PFSK-1 (cell line): ENCODE data around the gene NEDD4L.

Source experiments
- POLR2AphosphoS5 ChIP-seq: IDR thresholded peaks from 2 replicates; pipeline ENCODE4 v1.6.1; 2012; ENCODE audit warnings: low read depth, mild to moderate bottlenecking, control low read depth, low read length, moderate library complexity
- REST ChIP-seq, 2 experiments: IDR thresholded peaks; 2 replicates each; pipeline versions ENCODE4 v1.6.1 to v1.8.0; 2011 to 2012; ENCODE audit warnings: low read depth in 2 of 2, low read length in 2 of 2, control low read depth in 1 of 2, inconsistent platforms in 1 of 2, mild to moderate bottlenecking in 1 of 2, moderate library complexity in 1 of 2; ENCODE audit not compliant: insufficient read depth in 1 of 2
- SIN3A ChIP-seq: IDR thresholded peaks from 2 replicates; pipeline ENCODE4 v1.6.1; 2012; ENCODE audit warnings: mild to moderate bottlenecking, low read length, moderate library complexity, borderline replicate concordance; ENCODE audit not compliant: insufficient read depth
- TAF1 ChIP-seq: IDR thresholded peaks from 2 replicates; pipeline ENCODE4 v1.6.1; 2012; ENCODE audit warnings: low read length, control low read depth, borderline replicate concordance; ENCODE audit not compliant: insufficient read depth

GRCh38 chr18:58228176-58228575 is 184.2 kb downstream of the NEDD4L start:
- TF ChIP-seq REST (IDR thresholded peaks at IDR 0.05; ENCODE audit: insufficient read depth in 1 of 2, low read depth in 2 of 2, low read length in 2 of 2) (no peak), POLR2AphosphoS5 (no peak), TAF1 (no peak), SIN3A (no peak)
